GM12878 (cell line): ENCODE measurements around the gene FADS3. TPM values are rescaled to one million over a fixed set of nuclear protein-coding genes. Genes with fewer than 3 reads are reported as not detected.

Experiments used
- ATAC-seq: fragments of 200-7000 bp; cut with Tn5 transposase; 3 replicates; pipeline ENCODE4 v1.9.1; 2020; ENCODE audit warnings: mild to moderate bottlenecking, moderate library complexity
- BruUV-seq: library from RNA; stranded (reverse); fragments of 400-500 nt; replicated peaks from 2 replicates; lab custom pipeline; 2021; lab: Mats Ljungman, UMichigan
- CTCF ChIA-PET: fragments of 300-600 bp; sonication (Branson Sonifier 250); formaldehyde crosslinking; extraction: SDS; loops from one replicate; lab custom pipeline; 2021; ENCODE audit warnings: inconsistent platforms; lab: Yijun Ruan, JAX
- POLR2A ChIA-PET: fragments of 350-600 bp; formaldehyde crosslinking; extraction: SDS; loops from one replicate; lab custom pipeline; 2021; ENCODE audit warnings: inconsistent platforms; lab: Charles Lee
- RAD21 ChIA-PET: fragments of 300-600 bp; sonication (Branson Sonifier 250); formaldehyde crosslinking; loops from one replicate; lab custom pipeline; 2023; ENCODE audit warnings: antibody characterized with exemption; ENCODE audit not compliant: unreplicated experiment; lab: Charles Lee
- SMC1A ChIA-PET: fragments of 300-600 bp; sonication (Branson Sonifier 250); formaldehyde crosslinking; loops from one replicate; lab custom pipeline; 2023; ENCODE audit not compliant: unreplicated experiment, uncharacterized antibody; lab: Charles Lee
- DNase-seq: peaks from one replicate; pipeline ENCODE4 v3.0.0-alpha.2; 2011; ENCODE audit warnings: low read depth, low spot score
- FAIRE-seq: peaks from 3 replicates; lab custom pipeline; 2011; peaks lifted over from hg19 to GRCh38; lab: Jason Lieb, UNC
- H2AFZ ChIP-seq: 2 replicates; pipeline ENCODE4 v1.6.0; 2011; ENCODE audit warnings: low read depth, low read length, control low read depth; ENCODE audit not compliant: control insufficient read depth
- H3K27ac ChIP-seq: 2 replicates; pipeline ENCODE4 v1.5.1; 2011; ENCODE audit warnings: control low read depth; ENCODE audit not compliant: control insufficient read depth, insufficient read depth
- H3K27me3 ChIP-seq, 2 experiments: replicated peaks in 1 of 2; 2 replicates each; pipeline versions ENCODE4 v1.6.0 to v1.6.1; 2011; ENCODE audit warnings: low read length in 1 of 2; ENCODE audit not compliant: control insufficient read depth in 2 of 2, insufficient read depth in 2 of 2
- H3K36me3 ChIP-seq, 2 experiments: 2 replicates each; pipeline ENCODE4 v1.5.1; 2011; ENCODE audit warnings: low read length in 1 of 2; ENCODE audit not compliant: control insufficient read depth in 2 of 2, insufficient read depth in 2 of 2
- H3K4me1 ChIP-seq: 2 replicates; pipeline ENCODE4 v1.6.1; 2011; ENCODE audit warnings: mild to moderate bottlenecking, low read length, moderate library complexity, mixed read lengths; ENCODE audit not compliant: control insufficient read depth, insufficient read depth
- H3K4me2 ChIP-seq: 2 replicates; pipeline ENCODE4 v1.6.0; 2011; ENCODE audit warnings: control low read depth; ENCODE audit not compliant: control insufficient read depth, insufficient read depth
- H3K4me3 ChIP-seq: fragments of 200-600 bp; sonication (generic); 2 replicates; pipeline ENCODE4 v1.5.1; 2016
- H3K79me2 ChIP-seq: 2 replicates; pipeline ENCODE4 v1.6.0; 2011; ENCODE audit warnings: low read length; ENCODE audit not compliant: control insufficient read depth, insufficient read depth
- H3K9ac ChIP-seq: 2 replicates; pipeline ENCODE4 v1.8.0; 2011; ENCODE audit warnings: low read length, control low read depth, mixed read lengths; ENCODE audit not compliant: control insufficient read depth, insufficient read depth
- H3K9me3 ChIP-seq: replicated peaks from 3 replicates; pipeline ENCODE4 v1.5.1; 2011; ENCODE audit warnings: mild to moderate bottlenecking, low read length; ENCODE audit not compliant: control insufficient read depth, insufficient read depth
- H4K20me1 ChIP-seq: 2 replicates; pipeline ENCODE4 v1.6.0; 2011; ENCODE audit not compliant: control insufficient read depth, insufficient read depth
- CREM ChIP-seq: IDR thresholded peaks from 2 replicates; pipeline ENCODE4 v1.6.1; 2014; ENCODE audit warnings: antibody characterized with exemption, low read depth
- MTA3 ChIP-seq: IDR thresholded peaks from 2 replicates; pipeline ENCODE4 v1.6.1; 2012; ENCODE audit warnings: low read length, inconsistent platforms, borderline replicate concordance
- NFYA ChIP-seq: IDR thresholded peaks from 2 replicates; pipeline ENCODE4 v1.6.1; 2011; ENCODE audit warnings: low read depth, mild to moderate bottlenecking, low read length, improper control_type of control experiment, borderline replicate concordance
- RCOR1 ChIP-seq: conservative IDR thresholded peaks from 2 replicates; pipeline ENCODE4 v1.6.1; 2012; ENCODE audit warnings: low read depth, low read length, improper control_type of control experiment
- WGBS: methylation state at CpG from one replicate; pipeline ENCODE4 v1.1.6; 2016; ENCODE audit warnings: low lambda C conversion rate; ENCODE audit not compliant: insufficient replicate concordance, insufficient coverage; ENCODE audit errors: missing lambda C conversion rate; 5-methylcytosine and 5-hydroxymethylcytosine counted together
- in situ Hi-C: fragments of 300-500 bp; cut with MboI; formaldehyde crosslinking; loops from 9 replicates; pipeline ENCODE4 v1.14.3; 2018; ENCODE audit warnings: mixed read lengths
- intact Hi-C: fragments of 100-400 bp; cut with micrococcal nuclease; formaldehyde crosslinking; loops from one replicate; pipeline ENCODE4 v1.14.2; 2022; ENCODE audit not compliant: unreplicated experiment
- polyA plus RNA-seq, 11 experiments: library from polyadenylated mRNA; depleted of rRNA in 4 of 11; unstranded in 6 of 11; stranded (reverse) in 5 of 11; fragments of >200 nt; fragmentation: Nextera tagmentation in 4 of 11; fragmentation: Illumina TruSeq in 1 of 11; extraction: Ambion mirVana in 4 of 11; extraction: Trizol in 1 of 11; gene quantifications; 1 replicate in 1 of 11; 2 replicates in 10 of 11; pipeline versions ENCODE4 v1.2.1 to v1.2.3, GENCODE V29; 2011 to 2016; ENCODE audit warnings: inconsistent platforms in 2 of 11, missing spikeins in 2 of 11, low read depth in 1 of 11
- total RNA-seq, 4 experiments: library from RNA; depleted of rRNA in 3 of 4; stranded (reverse); fragments of >200 nt in 3 of 4; fragmentation: Illumina TruSeq in 1 of 4; extraction: Trizol in 1 of 4; gene quantifications; 2 replicates each; pipeline versions ENCODE4 v1.2.1 to v1.2.3, GENCODE V29; 2013 to 2021
- TF ChIP-seq, protein P1 (sequence below): IDR thresholded peaks from 2 replicates; pipeline ENCODE4 v1.6.1; 2012; ENCODE audit warnings: low read depth, low read length, improper control_type of control experiment
- TF ChIP-seq, protein P2 (sequence below): IDR thresholded peaks from 2 replicates; pipeline ENCODE4 v1.6.1; 2011; ENCODE audit warnings: borderline replicate concordance, low read depth, mild to moderate bottlenecking, moderate library complexity, low read length; ENCODE audit not compliant: insufficient read depth, poor library complexity, severe bottlenecking

The FADS3 gene
- total and polyA plus RNA-seq, 10 of the 15 experiments (the other 5 are each of a cell fraction or from before 2014, with no cell fraction given): 0.23 to 8.1 (median 4.2) TPM

DNA sequence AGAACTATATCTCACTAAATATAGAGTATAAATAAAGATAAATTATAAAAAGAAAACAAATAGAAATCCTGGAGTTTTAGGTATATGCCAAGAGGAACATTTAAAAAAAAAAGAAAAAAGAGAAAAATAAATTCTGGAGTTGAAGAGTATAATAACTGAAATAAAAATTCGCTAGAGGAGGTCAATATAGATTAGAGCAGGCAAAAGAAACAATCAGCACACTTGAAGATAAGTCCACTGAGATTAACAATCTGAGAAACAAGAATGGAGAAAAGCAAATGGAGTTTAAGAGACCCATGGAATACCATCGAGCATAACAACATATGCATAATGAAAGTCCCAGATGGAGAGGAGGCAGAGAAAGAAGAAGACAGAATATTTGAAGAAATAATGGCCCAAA is 44.5 kb upstream of the FADS3 start:
- Histone ChIP-seq H3K9ac (no peak overlapping the region), H3K36me3 (no peaks in the 10 kb centered on the region), H3K4me1 (no peaks in the 10 kb centered on the region), H3K27ac (no peak overlapping the region), H2AFZ (no peak overlapping the region), H3K4me3 (no peak overlapping the region), H3K27me3 (no peaks in the 10 kb centered on the region; a peak in 2 of 4 replicates), H3K4me2 (no peak overlapping the region), H4K20me1 (no peaks in the 10 kb centered on the region), H3K9me3 (no peaks in the 10 kb centered on the region; the same call in 2 of the 3 replicates), H3K79me2 (no peaks in the 10 kb centered on the region)
- ATAC-seq (no peak), DNase-seq (no peak), FAIRE-seq (no peak)
- TF ChIP-seq, protein P1, sequence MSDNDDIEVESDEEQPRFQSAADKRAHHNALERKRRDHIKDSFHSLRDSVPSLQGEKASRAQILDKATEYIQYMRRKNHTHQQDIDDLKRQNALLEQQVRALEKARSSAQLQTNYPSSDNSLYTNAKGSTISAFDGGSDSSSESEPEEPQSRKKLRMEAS: no peak
- TF ChIP-seq, protein P2, sequence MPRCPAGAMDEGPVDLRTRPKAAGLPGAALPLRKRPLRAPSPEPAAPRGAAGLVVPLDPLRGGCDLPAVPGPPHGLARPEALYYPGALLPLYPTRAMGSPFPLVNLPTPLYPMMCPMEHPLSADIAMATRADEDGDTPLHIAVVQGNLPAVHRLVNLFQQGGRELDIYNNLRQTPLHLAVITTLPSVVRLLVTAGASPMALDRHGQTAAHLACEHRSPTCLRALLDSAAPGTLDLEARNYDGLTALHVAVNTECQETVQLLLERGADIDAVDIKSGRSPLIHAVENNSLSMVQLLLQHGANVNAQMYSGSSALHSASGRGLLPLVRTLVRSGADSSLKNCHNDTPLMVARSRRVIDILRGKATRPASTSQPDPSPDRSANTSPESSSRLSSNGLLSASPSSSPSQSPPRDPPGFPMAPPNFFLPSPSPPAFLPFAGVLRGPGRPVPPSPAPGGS: no peak
- TF ChIP-seq NFYA: no peak
- TF ChIP-seq CREM: no peak
- no peak for TF ChIP-seq RCOR1
- no peak for TF ChIP-seq MTA3
- intact Hi-C loops (no loop called here), in situ Hi-C loops (no loop called here)
- WGBS: 3% methylated on average over 2 of the region's 2 CpGs
- no TSS peak for BruUV-seq
- RAD21 ChIA-PET: no interaction called here
- POLR2A ChIA-PET: no interaction called here
- CTCF ChIA-PET: interaction anchor here (3.6 to 4.0 kb wide), 3 partner anchors 12 to 146 kb away, joined by 10 to 19 read pairs (median 15); no protein-coding TSS in a partner anchor
- SMC1A ChIA-PET: no interaction called here
